Esophagus muscularis mucosa (tissue), 3 donors: ENCODE data around the gene XYLT1.

ENCODE experiments used
- POLR2A ChIP-seq: fragments of 450-650 bp; IDR thresholded peaks from one replicate; pipeline ENCODE4 v1.6.1; 2017; ENCODE audit warnings: antibody characterized with exemption, moderate library complexity, mild to moderate bottlenecking, low read depth
- TF ChIP-seq, protein P1 (sequence below), 3 experiments: fragments of 200-600 bp in 2 of 3; fragments of 450-650 bp in 1 of 3; sonication (generic) in 2 of 3; IDR thresholded peaks; one replicate each; pipeline ENCODE4 v1.5.1; 2017 to 2019; ENCODE audit warnings: antibody characterized with exemption in 3 of 3, mild to moderate bottlenecking in 2 of 3, moderate library complexity in 1 of 3

GRCh38 chr16:17362183-17362582, 108.6 kb downstream of the XYLT1 start:
- TF ChIP-seq, protein P1, sequence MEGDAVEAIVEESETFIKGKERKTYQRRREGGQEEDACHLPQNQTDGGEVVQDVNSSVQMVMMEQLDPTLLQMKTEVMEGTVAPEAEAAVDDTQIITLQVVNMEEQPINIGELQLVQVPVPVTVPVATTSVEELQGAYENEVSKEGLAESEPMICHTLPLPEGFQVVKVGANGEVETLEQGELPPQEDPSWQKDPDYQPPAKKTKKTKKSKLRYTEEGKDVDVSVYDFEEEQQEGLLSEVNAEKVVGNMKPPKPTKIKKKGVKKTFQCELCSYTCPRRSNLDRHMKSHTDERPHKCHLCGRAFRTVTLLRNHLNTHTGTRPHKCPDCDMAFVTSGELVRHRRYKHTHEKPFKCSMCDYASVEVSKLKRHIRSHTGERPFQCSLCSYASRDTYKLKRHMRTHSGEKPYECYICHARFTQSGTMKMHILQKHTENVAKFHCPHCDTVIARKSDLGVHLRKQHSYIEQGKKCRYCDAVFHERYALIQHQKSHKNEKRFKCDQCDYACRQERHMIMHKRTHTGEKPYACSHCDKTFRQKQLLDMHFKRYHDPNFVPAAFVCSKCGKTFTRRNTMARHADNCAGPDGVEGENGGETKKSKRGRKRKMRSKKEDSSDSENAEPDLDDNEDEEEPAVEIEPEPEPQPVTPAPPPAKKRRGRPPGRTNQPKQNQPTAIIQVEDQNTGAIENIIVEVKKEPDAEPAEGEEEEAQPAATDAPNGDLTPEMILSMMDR (IDR thresholded peaks at IDR 0.05): no peak
- TF ChIP-seq POLR2A: no peak
